ENCODE measurements around the gene FAM83E. TPM values are rescaled to one million over a fixed set of nuclear protein-coding genes. Genes with fewer than 3 reads are reported as not detected.

The FAM83E gene
- total and polyA plus RNA-seq, 10 of the 15 experiments (the other 5 are each of a cell fraction or from before 2014, with no cell fraction given), result 0.14 to 2.5 (median 0.33) TPM; not detected in 4

GRCh38 chr19:48618916-48619691, 4.2 kb upstream of the FAM83E start, which contains the start of the genes RPL18 and SPHK2 (continued):
- TF ChIP-seq E4F1 (IDR thresholded peaks at IDR 0.05; ENCODE audit: borderline replicate concordance, partially characterized antibody) (peak; percentile 73), MLLT1 (IDR thresholded peaks at IDR 0.05) (peak; percentile 85), ZNF384 (IDR thresholded peaks at IDR 0.05; ENCODE audit: borderline replicate concordance, low read depth, low read length) (no peak), SREBF2 (IDR thresholded peaks at IDR 0.05; ENCODE audit: low read length) (no peak), PAX8 (IDR thresholded peaks at IDR 0.05) (no peak), ZBTB11 (CRISPR knock-in tag; IDR thresholded peaks at IDR 0.05) (no peak), NFXL1 (IDR thresholded peaks at IDR 0.05; ENCODE audit: borderline replicate concordance) (no peak), SIN3A (IDR thresholded peaks at IDR 0.05; ENCODE audit: low read depth, low read length) (peak; percentile 92), IRF4 (IDR thresholded peaks at IDR 0.05; ENCODE audit: low read depth, low read length) (peak; percentile 79), REST (IDR thresholded peaks at IDR 0.05; ENCODE audit: low read depth, low read length) (peak; percentile 32), ZNF24 (IDR thresholded peaks at IDR 0.05) (peak; percentile 83), CTCF (IDR thresholded peaks at IDR 0.05 in 2 of 3, conservative IDR thresholded peaks at IDR 0.05 in 1 of 3; ENCODE audit: control insufficient read depth in 2 of 3, extremely low read depth in 1 of 3, insufficient read depth in 1 of 3, low read depth in 3 of 3, low read length in 3 of 3) (no peak; a peak in 1 of 6 replicates), FOS (IDR thresholded peaks at IDR 0.05; ENCODE audit: borderline replicate concordance, extremely low read depth, insufficient read length) (no peak), PML (IDR thresholded peaks at IDR 0.05; ENCODE audit: low read length) (peak; percentile 99), SPI1 (IDR thresholded peaks at IDR 0.05; ENCODE audit: borderline replicate concordance, insufficient read depth, low read depth, low read length) (peak; percentile 46; the same call in 1 of the 2 replicates), NRF1 (conservative IDR thresholded peaks at IDR 0.05; ENCODE audit: low read depth, low read length) (no peak)

Measured in GM12878 (cell line).